Fibroblast of lung (primary cell): ENCODE results near the gene GHR. TPM values are rescaled to one million over a fixed set of nuclear protein-coding genes. Genes with fewer than 3 reads are reported as not detected.

ENCODE experiments used
- DNase-seq, 2 donors: peaks; one replicate each; pipeline versions ENCODE4 v3.0.0 to v3.0.0-alpha.2; 2010; ENCODE audit warnings: low read depth in 2 of 2
- H2AFZ ChIP-seq: 2 replicates; pipeline ENCODE4 v1.5.1; 2012; ENCODE audit warnings: low read length, control low read depth, inconsistent platforms
- H3K27ac ChIP-seq: 2 replicates; pipeline ENCODE4 v1.5.1; 2011; ENCODE audit warnings: low read length, control low read depth; ENCODE audit not compliant: insufficient read depth
- H3K27me3 ChIP-seq: 2 replicates; pipeline ENCODE4 v1.5.1; 2011; ENCODE audit warnings: mild to moderate bottlenecking, low read length; ENCODE audit not compliant: control insufficient read depth, insufficient read depth
- H3K36me3 ChIP-seq: 2 replicates; pipeline ENCODE4 v1.5.1; 2011; ENCODE audit warnings: low read length; ENCODE audit not compliant: control insufficient read depth, insufficient read depth
- H3K4me1 ChIP-seq: 2 replicates; pipeline ENCODE4 v1.5.1; 2011; ENCODE audit warnings: low read length; ENCODE audit not compliant: control insufficient read depth, insufficient read depth; ENCODE audit errors: extremely low read depth
- H3K4me2 ChIP-seq: 2 replicates; pipeline ENCODE4 v1.5.1; 2011; ENCODE audit warnings: low read length, control low read depth; ENCODE audit not compliant: insufficient read depth; ENCODE audit errors: extremely low read depth
- H3K4me3 ChIP-seq, 4 experiments: fragments of 200-600 bp in 1 of 4; sonication (generic) in 1 of 4; replicated peaks in 1 of 4; 2 replicates each; pipeline ENCODE4 v1.5.1; 2011 to 2016; ENCODE audit warnings: low read length in 4 of 4, low read depth in 3 of 4, mild to moderate bottlenecking in 3 of 4, control low read depth in 2 of 4, inconsistent platforms in 1 of 4, mixed read lengths in 1 of 4; ENCODE audit not compliant: insufficient read depth in 1 of 4; ENCODE audit errors: control extremely low read depth in 1 of 4
- H3K79me2 ChIP-seq: 2 replicates; pipeline ENCODE4 v1.5.1; 2012; ENCODE audit warnings: mild to moderate bottlenecking, low read length, inconsistent platforms; ENCODE audit not compliant: control insufficient read depth, insufficient read depth
- H3K9ac ChIP-seq: 2 replicates; pipeline ENCODE4 v1.5.1; 2011; ENCODE audit warnings: mild to moderate bottlenecking, low read length, control low read depth; ENCODE audit not compliant: insufficient read depth
- H3K9me3 ChIP-seq: 2 replicates; pipeline ENCODE4 v1.5.1; 2012; ENCODE audit warnings: low read depth, low read length; ENCODE audit not compliant: control insufficient read depth, insufficient read depth
- H4K20me1 ChIP-seq: 2 replicates; pipeline ENCODE4 v1.5.1; 2011; ENCODE audit warnings: low read length; ENCODE audit not compliant: control insufficient read depth, insufficient read depth; ENCODE audit errors: extremely low read depth
- EZH2 ChIP-seq: IDR thresholded peaks from 2 replicates; pipeline ENCODE4 v1.5.1; 2012; ENCODE audit warnings: low read length, control low read depth, mild to moderate bottlenecking; ENCODE audit errors: missing control alignments
- polyA plus RNA-seq, 2 donors: library from polyadenylated mRNA; depleted of rRNA in 1 of 2; stranded (reverse) in 1 of 2; unstranded in 1 of 2; fragments of >200 nt; gene quantifications; 2 replicates each; pipeline ENCODE4 v1.2.1, GENCODE V29; 2011 to 2012; ENCODE audit warnings: missing spikeins in 1 of 2
- total RNA-seq: library from RNA; depleted of rRNA; stranded (reverse); fragments of >200 nt; gene quantifications from 2 replicates; pipeline ENCODE4 v1.2.1, GENCODE V29; 2014
- TF ChIP-seq, protein P1 (sequence below), 2 donors: IDR thresholded peaks in 1 of 2; conservative IDR thresholded peaks in 1 of 2; 1 replicate in 1 of 2; 2 replicates in 1 of 2; pipeline ENCODE4 v1.5.1; 2011 to 2012; ENCODE audit warnings: low read length in 2 of 2, control low read depth in 1 of 2, inconsistent platforms in 1 of 2, low read depth in 1 of 2, mild to moderate bottlenecking in 1 of 2

The GHR gene
- total and polyA plus RNA-seq, 2 donors (not counting 1 experiment from before 2014, with no cell fraction given): 2.3 to 2.4 TPM

DNA sequence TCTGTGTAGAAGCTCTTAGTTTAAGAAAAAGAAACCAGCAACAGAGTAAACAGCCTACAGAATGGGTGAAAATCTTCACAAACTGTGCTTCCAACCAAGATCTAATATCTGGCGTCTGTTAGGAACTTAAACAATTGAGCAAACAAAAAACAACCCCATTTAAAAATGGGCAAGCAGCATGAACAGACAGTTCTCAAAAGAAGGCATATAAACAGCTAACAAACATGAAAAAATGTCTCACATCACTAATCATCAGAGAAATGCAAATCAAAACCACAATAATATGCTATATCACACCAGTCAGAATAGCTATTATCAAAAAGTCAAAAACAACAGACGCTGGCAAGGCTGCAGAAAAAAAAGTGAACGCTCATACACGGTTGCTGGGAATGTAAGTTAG lies 249.7 kb downstream of the GHR start:
- no peak overlapping the region for H3K4me2 ChIP-seq

DNA sequence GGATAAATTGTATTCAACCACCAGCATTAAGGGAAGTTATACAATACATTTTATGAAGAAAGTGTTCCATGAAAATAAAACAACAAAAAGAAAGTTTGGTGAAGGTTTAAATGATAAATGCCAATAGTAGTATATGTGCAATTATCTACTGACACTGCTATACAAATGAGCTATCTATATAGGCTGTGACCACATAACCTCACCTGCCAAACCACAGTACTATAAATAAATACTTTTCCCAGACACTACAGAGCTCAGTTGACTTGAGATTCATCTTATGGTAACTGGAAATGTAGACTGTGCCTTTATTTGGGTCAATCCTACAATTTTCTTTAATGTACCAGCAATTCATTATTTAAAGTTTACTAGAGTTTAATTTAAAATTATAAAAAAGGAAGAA lies 252.4 kb downstream of the GHR start:
- H2AFZ ChIP-seq: no peak overlapping the region
- H3K79me2 ChIP-seq: no peaks in the 10 kb centered on the region
- no peaks in the 10 kb centered on the region for H3K9me3 ChIP-seq
- H3K4me3 ChIP-seq: no peak overlapping the region
- no peaks in the 10 kb centered on the region for H3K4me1 ChIP-seq
- no peak overlapping the region for H3K4me2 ChIP-seq
- TF ChIP-seq, protein P1, sequence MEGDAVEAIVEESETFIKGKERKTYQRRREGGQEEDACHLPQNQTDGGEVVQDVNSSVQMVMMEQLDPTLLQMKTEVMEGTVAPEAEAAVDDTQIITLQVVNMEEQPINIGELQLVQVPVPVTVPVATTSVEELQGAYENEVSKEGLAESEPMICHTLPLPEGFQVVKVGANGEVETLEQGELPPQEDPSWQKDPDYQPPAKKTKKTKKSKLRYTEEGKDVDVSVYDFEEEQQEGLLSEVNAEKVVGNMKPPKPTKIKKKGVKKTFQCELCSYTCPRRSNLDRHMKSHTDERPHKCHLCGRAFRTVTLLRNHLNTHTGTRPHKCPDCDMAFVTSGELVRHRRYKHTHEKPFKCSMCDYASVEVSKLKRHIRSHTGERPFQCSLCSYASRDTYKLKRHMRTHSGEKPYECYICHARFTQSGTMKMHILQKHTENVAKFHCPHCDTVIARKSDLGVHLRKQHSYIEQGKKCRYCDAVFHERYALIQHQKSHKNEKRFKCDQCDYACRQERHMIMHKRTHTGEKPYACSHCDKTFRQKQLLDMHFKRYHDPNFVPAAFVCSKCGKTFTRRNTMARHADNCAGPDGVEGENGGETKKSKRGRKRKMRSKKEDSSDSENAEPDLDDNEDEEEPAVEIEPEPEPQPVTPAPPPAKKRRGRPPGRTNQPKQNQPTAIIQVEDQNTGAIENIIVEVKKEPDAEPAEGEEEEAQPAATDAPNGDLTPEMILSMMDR (conservative IDR thresholded peaks at IDR 0.05 in 1 of 2, IDR thresholded peaks at IDR 0.05 in 1 of 2; ENCODE audit: low read depth in 1 of 2, low read length in 2 of 2): no peak
- TF ChIP-seq EZH2: no peak
- H3K9ac ChIP-seq: no peak overlapping the region
- H3K27me3 ChIP-seq: no peaks in the 10 kb centered on the region
- no peak overlapping the region for H3K27ac ChIP-seq
- H4K20me1 ChIP-seq: no peaks in the 10 kb centered on the region
- no peaks in the 10 kb centered on the region for H3K36me3 ChIP-seq
- no peak for DNase-seq

More for the DNA sequence above, 249.7 kb downstream of the GHR start:
- no peaks in the 10 kb centered on the region for H3K79me2 ChIP-seq
- DNase-seq: no peak
- H3K4me3 ChIP-seq: no peak overlapping the region
- no peak overlapping the region for H3K27ac ChIP-seq
- H4K20me1 ChIP-seq: no peaks in the 10 kb centered on the region
- TF ChIP-seq EZH2: no peak
- TF ChIP-seq, protein P1 (conservative IDR thresholded peaks at IDR 0.05 in 1 of 2, IDR thresholded peaks at IDR 0.05 in 1 of 2; ENCODE audit: low read depth in 1 of 2, low read length in 2 of 2): no peak
- no peaks in the 10 kb centered on the region for H3K4me1 ChIP-seq
- H3K36me3 ChIP-seq: no peaks in the 10 kb centered on the region
- no peak overlapping the region for H3K9ac ChIP-seq
- H2AFZ ChIP-seq: no peak overlapping the region
- no peaks in the 10 kb centered on the region for H3K9me3 ChIP-seq
- no peaks in the 10 kb centered on the region for H3K27me3 ChIP-seq

DNA sequence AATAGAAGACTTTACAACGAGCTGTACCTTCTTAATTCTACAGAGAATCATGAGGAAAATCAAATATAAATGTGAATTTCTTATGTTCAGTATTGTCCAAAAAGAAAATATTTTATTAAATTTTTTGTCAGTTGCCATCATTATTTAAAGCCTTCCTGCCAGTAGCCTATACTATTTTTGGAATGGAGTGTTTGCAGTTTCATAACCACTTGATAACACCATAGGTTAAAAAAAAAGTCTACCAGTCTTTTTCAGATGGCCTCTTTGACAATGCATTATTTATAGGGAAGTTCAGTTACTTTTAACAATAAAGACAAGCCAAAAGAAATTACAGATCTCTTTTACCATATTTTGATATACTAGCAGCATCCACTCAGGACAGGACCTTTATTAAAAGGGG lies 253.1 kb downstream of the GHR start:
- Histone ChIP-seq H3K4me2 (no peak overlapping the region), H3K79me2 (no peaks in the 10 kb centered on the region), H3K36me3 (no peaks in the 10 kb centered on the region), H3K27me3 (no peaks in the 10 kb centered on the region), H3K27ac (no peak overlapping the region), H2AFZ (no peak overlapping the region), H3K4me1 (no peaks in the 10 kb centered on the region), H4K20me1 (no peaks in the 10 kb centered on the region), H3K9me3 (no peaks in the 10 kb centered on the region), H3K4me3 (no peak overlapping the region), H3K9ac (no peak overlapping the region)
- no peak for DNase-seq
- TF ChIP-seq, protein P1 (conservative IDR thresholded peaks at IDR 0.05 in 1 of 2, IDR thresholded peaks at IDR 0.05 in 1 of 2; ENCODE audit: low read depth in 1 of 2, low read length in 2 of 2): no peak
- no peak for TF ChIP-seq EZH2
